Breast epithelium (tissue), 3 donors: ENCODE results near the gene GALNT10.

Experiments
- CTCF ChIP-seq, 3 donors: fragments of 450-650 bp; IDR thresholded peaks; one replicate each; pipeline ENCODE4 v1.5.1; 2016 to 2017; ENCODE audit warnings: antibody characterized with exemption in 3 of 3, mild to moderate bottlenecking in 3 of 3, moderate library complexity in 3 of 3
- POLR2A ChIP-seq: fragments of 450-650 bp; IDR thresholded peaks from one replicate; pipeline ENCODE4 v1.6.1; 2016; ENCODE audit warnings: antibody characterized with exemption, mild to moderate bottlenecking, moderate library complexity
- POLR2AphosphoS5 ChIP-seq, 3 donors: sonication (generic); formaldehyde crosslinking; IDR thresholded peaks; one replicate each; pipeline ENCODE4 v1.6.1; 2017; ENCODE audit warnings: antibody characterized with exemption in 3 of 3

GRCh38 chr5:154368041-154368800 is 177.7 kb downstream of the GALNT10 start:
- TF ChIP-seq POLR2A = no peak
- TF ChIP-seq CTCF (IDR thresholded peaks at IDR 0.05) = no peak
- no peak for TF ChIP-seq POLR2AphosphoS5 (IDR thresholded peaks at IDR 0.05)
